Epithelial cell of esophagus (primary cell): ENCODE data around the gene TENM4.

ENCODE experiments used
- DNase-seq: peaks from one replicate; pipeline ENCODE4 v3.0.0; 2010; ENCODE audit warnings: low read depth
- H3K4me3 ChIP-seq: 2 replicates; pipeline ENCODE4 v1.5.1; 2011; ENCODE audit warnings: mild to moderate bottlenecking, low read length, control low read depth
- CTCF ChIP-seq: IDR thresholded peaks from 2 replicates; pipeline ENCODE4 v1.5.1; 2011; ENCODE audit warnings: low read depth, mild to moderate bottlenecking, low read length, control low read depth, inconsistent platforms; ENCODE audit not compliant: insufficient read depth; ENCODE audit errors: missing control alignments

The TENM4 gene

GRCh38 chr11:78802058-78802761 lies 638.6 kb downstream of the TENM4 start:
- no peak for TF ChIP-seq CTCF
- peak; percentile 60 for DNase-seq
- no peak overlapping the region for H3K4me3 ChIP-seq

- no peak overlapping the region for H3K4me3 ChIP-seq
- no peak for TF ChIP-seq CTCF
- DNase-seq = peak; percentile 93
Measured at GRCh38 chr11:78801161-78801884, 639.5 kb downstream of the TENM4 start.

- TF ChIP-seq CTCF = no peak
- no peak for DNase-seq
- H3K4me3 ChIP-seq = no peak overlapping the region
Measured at GRCh38 chr11:78800756-78801155, 640.1 kb downstream of the TENM4 start.

GRCh38 chr11:78800096-78800690 lies 640.6 kb downstream of the TENM4 start:
- TF ChIP-seq CTCF = no peak

GRCh38 chr11:78798663-78799062 lies 642.2 kb downstream of the TENM4 start:
- TF ChIP-seq CTCF = peak; percentile 62
- DNase-seq = peak; percentile 52
- H3K4me3 ChIP-seq = no peak overlapping the region

More at GRCh38 chr11:78800096-78800690, 640.6 kb downstream of the TENM4 start:
- no peak for DNase-seq
- H3K4me3 ChIP-seq = no peak overlapping the region

- TF ChIP-seq CTCF = no peak
- DNase-seq = no peak
- no peak overlapping the region for H3K4me3 ChIP-seq
Measured at GRCh38 chr11:78797559-78797958, 643.3 kb downstream of the TENM4 start.
